Right atrium auricular region (tissue), 2 donors: ENCODE measurements around the gene RPS21. TPM values are rescaled to one million over a fixed set of nuclear protein-coding genes. Genes with fewer than 3 reads are reported as not detected.
A peak's percentile ranks its signal among the peaks of the same experiment; 100 is the strongest.

ENCODE experiments used
- DNase-seq: peaks from one replicate; pipeline ENCODE4 v3.0.0-alpha.2; 2019; ENCODE audit warnings: low spot score
- H3K27ac ChIP-seq, 2 donors: fragments of 200-600 bp; sonication (generic); 1 replicate in 1 of 2; 2 replicates in 1 of 2; pipeline ENCODE4 v1.5.1; 2016 to 2019
- H3K27me3 ChIP-seq, 2 donors: fragments of 200-600 bp; sonication (generic); one replicate each; pipeline versions ENCODE4 v1.5.1 to v1.6.0; 2017 to 2019
- H3K36me3 ChIP-seq: fragments of 200-600 bp; sonication (generic); one replicate; pipeline ENCODE4 v1.5.1; 2016
- H3K4me1 ChIP-seq, 2 donors: fragments of 200-600 bp; sonication (generic); one replicate each; pipeline versions ENCODE4 v1.5.1 to v1.6.0; 2017 to 2019
- H3K4me3 ChIP-seq, 2 donors: fragments of 200-600 bp; sonication (generic); 1 replicate in 1 of 2; 2 replicates in 1 of 2; pipeline ENCODE4 v1.5.1; 2017 to 2019; ENCODE audit warnings: mild to moderate bottlenecking in 1 of 2, moderate library complexity in 1 of 2
- H3K9me3 ChIP-seq, 2 donors: fragments of 200-600 bp; sonication (generic); one replicate each; pipeline ENCODE4 v1.5.1; 2019
- CTCF ChIP-seq, 2 donors: fragments of 200-600 bp; sonication (generic); IDR thresholded peaks; one replicate each; pipeline ENCODE4 v1.5.1; 2019; ENCODE audit warnings: antibody characterized with exemption in 2 of 2
- total RNA-seq, 2 donors: library from RNA; depleted of rRNA; stranded (reverse); fragments of >200 nt; gene quantifications; one replicate each; pipeline ENCODE4 v1.1.0, GENCODE V29; 2016

The RPS21 gene
- total RNA-seq = 1,000 to 10,000 TPM; 1,510 to 1,937 TPM

DNA sequence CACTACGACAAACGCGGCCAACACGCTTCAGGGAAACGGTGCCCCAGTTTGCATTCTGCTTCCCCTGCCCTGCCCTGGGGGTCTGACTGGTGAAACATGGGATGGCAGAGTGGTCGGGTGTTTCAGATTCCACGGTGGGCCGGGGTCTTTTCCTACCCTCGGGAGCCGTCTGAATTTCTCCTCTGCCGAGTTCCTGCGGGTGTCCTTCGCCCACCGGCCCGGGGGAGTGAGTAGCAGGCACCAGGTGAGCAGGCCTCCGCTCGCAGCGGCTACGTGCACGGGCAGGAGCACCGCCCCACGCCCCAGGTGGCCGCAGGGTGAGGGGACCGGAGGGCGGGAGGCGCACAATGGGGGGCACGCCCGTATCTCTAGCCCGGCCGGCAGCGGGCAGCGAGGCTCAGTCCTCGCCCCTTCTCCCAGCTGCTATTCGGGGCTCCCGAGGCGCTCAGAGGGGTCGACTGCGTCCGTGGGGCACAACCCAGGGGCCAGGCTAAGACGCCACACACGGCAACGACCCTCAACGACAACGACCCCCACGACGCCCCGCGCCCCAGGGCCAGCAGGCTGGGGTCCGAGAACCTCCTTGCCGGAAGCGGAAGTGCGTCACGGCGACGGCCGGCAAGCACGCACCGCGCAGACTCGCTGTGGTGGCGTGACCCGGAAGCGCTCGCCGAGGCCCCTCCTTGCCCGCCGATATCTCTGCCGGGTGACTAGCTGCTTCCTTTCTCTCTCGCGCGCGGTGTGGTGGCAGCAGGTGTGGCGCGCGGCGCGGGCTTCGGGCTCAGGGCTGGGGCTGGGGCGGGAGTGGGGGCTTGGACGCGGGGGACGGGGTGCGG is at the start of gene RPS21:
Gene RPS21 (plus strand): TSS at position 721 of the 836 bp plus-strand sequence. CDS start 236 bp downstream, outside the sequence.
- Histone ChIP-seq H3K9me3 (no peaks in the 10 kb centered on the region), H3K27ac (peak within 1 kb of the TSS; percentile 84 to 91), H3K27me3 (no peaks in the 10 kb centered on the region), H3K4me3 (peak within 1 kb of the TSS; percentile 83), H3K4me1 (peaks cover 0 to 31% of the 10 kb centered on the region in 2 donors), H3K36me3 (peaks cover 25% of the 10 kb centered on the region)
- DNase-seq = peak; percentile 95
- no peak for TF ChIP-seq CTCF (IDR thresholded peaks at IDR 0.05)

DNA sequence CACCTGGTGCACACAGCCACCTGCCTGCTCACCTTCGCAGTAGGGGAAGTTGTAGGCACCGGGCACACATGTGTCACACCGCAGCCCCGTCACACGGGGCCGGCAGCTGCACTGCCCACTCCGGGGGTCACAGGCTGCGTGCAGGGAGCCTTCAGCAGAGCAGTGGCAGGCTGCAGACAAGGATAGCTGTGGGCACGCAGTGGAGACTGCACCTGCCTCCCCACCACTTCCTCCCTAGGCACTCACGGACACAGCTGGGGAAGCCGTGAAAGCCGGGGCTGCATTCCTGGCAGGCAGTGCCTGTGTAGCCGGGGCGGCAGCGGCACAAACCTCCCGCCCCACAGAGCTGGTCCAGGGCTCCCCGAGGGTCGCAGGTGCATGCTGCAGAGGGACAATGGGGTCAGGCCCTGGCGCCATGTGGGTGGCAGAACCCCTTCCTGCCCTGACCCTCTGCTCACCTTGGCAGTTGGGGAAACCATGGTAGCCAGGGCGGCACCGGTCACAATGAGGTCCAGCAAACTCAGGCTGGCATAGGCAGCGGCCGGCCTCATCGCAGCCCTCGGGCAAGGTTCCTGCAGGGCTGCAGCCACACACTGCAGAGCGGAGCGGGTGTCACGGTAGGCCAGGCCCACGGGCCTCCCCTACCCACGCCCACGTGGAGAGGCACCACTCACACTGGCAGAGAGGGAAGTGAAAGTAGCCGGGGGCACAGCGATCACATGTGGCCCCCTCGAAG is 49.2 kb upstream of the RPS21 start:
- Histone ChIP-seq H3K4me3 (no peak overlapping the region), H3K27ac (no peak overlapping the region), H3K27me3 (no peaks in the 10 kb centered on the region), H3K36me3 (peaks cover 73% of the 10 kb centered on the region), H3K9me3 (no peaks in the 10 kb centered on the region), H3K4me1 (no peaks in the 10 kb centered on the region)
- no peak for TF ChIP-seq CTCF (IDR thresholded peaks at IDR 0.05)
- DNase-seq = no peak

- no peak overlapping the region for H3K27ac ChIP-seq
- H3K27me3 ChIP-seq = no peaks in the 10 kb centered on the region
- TF ChIP-seq CTCF (IDR thresholded peaks at IDR 0.05) = no peak
- H3K36me3 ChIP-seq = peaks cover 67% of the 10 kb centered on the region
- no peaks in the 10 kb centered on the region for H3K4me1 ChIP-seq
- H3K4me3 ChIP-seq = no peak overlapping the region
- no peaks in the 10 kb centered on the region for H3K9me3 ChIP-seq
- no peak for DNase-seq
Measured at GRCh38 chr20:62338294-62338620, 48.6 kb upstream of the RPS21 start.

GRCh38 chr20:62339647-62340062 is 47.2 kb upstream of the RPS21 start:
- Histone ChIP-seq H3K4me3 (no peak overlapping the region), H3K4me1 (no peaks in the 10 kb centered on the region), H3K9me3 (no peaks in the 10 kb centered on the region), H3K27me3 (no peaks in the 10 kb centered on the region), H3K36me3 (peaks cover 54% of the 10 kb centered on the region), H3K27ac (no peak overlapping the region)
- no peak for DNase-seq
- TF ChIP-seq CTCF (IDR thresholded peaks at IDR 0.05) = no peak

- DNase-seq = no peak
- H3K27me3 ChIP-seq = no peaks in the 10 kb centered on the region
- no peaks in the 10 kb centered on the region for H3K9me3 ChIP-seq
- no peak overlapping the region for H3K4me3 ChIP-seq
- TF ChIP-seq CTCF (IDR thresholded peaks at IDR 0.05) = no peak
- no peaks in the 10 kb centered on the region for H3K4me1 ChIP-seq
- peaks cover 50% of the 10 kb centered on the region for H3K36me3 ChIP-seq
- no peak overlapping the region for H3K27ac ChIP-seq
Measured at GRCh38 chr20:62342910-62343309, 44.0 kb upstream of the RPS21 start.
